ENCODE measurements around the gene PLA1A. TPM values are rescaled to one million over a fixed set of nuclear protein-coding genes. Genes with fewer than 3 reads are reported as not detected.

PLA1A gene
- total RNA-seq, 4 donors from 2014 or later, result 3.3 to 12.8 (median 7.3) TPM

GRCh38 chr3:119628816-119629445 lies 31.2 kb downstream of the PLA1A start:
- ATAC-seq (ENCODE audit: low FRiP score) (no peak), DNase-seq (ENCODE audit: low spot score) (no peak)
- TF ChIP-seq CTCF (IDR thresholded peaks at IDR 0.05), result no peak

GRCh38 chr3:119630128-119630879 lies 32.6 kb downstream of the PLA1A start:
- TF ChIP-seq CTCF (IDR thresholded peaks at IDR 0.05), result no peak
- ATAC-seq (ENCODE audit: low FRiP score), result peak; percentile 29

GRCh38 chr3:119630880-119631329 lies 33.2 kb downstream of the PLA1A start:
- DNase-seq (ENCODE audit: low spot score) (no peak), ATAC-seq (ENCODE audit: low FRiP score) (no peak)
- TF ChIP-seq CTCF (IDR thresholded peaks at IDR 0.05), result no peak

More at GRCh38 chr3:119630128-119630879, 32.6 kb downstream of the PLA1A start:
- DNase-seq (ENCODE audit: low spot score), result no peak

- DNase-seq (ENCODE audit: low spot score), result no peak
- no peak for ATAC-seq (ENCODE audit: low FRiP score)
- TF ChIP-seq CTCF (IDR thresholded peaks at IDR 0.05), result no peak
Measured at GRCh38 chr3:119631516-119631915, 33.8 kb downstream of the PLA1A start.

- TF ChIP-seq CTCF (IDR thresholded peaks at IDR 0.05), result no peak
- no peak for ATAC-seq (ENCODE audit: low FRiP score)
- no peak for DNase-seq (ENCODE audit: low spot score)
Measured at GRCh38 chr3:119632216-119632615, 34.5 kb downstream of the PLA1A start.

- DNase-seq (ENCODE audit: low spot score), result no peak
- no peak for TF ChIP-seq CTCF (IDR thresholded peaks at IDR 0.05)
- no peak for ATAC-seq (ENCODE audit: low FRiP score)
Measured at GRCh38 chr3:119632829-119633228, 35.1 kb downstream of the PLA1A start.

GRCh38 chr3:119635719-119636118 lies 38.0 kb downstream of the PLA1A start:
- ATAC-seq (ENCODE audit: low FRiP score), result no peak
- no peak for DNase-seq (ENCODE audit: low spot score)
- TF ChIP-seq CTCF (IDR thresholded peaks at IDR 0.05), result no peak
